OCI-LY1 (cell line): ENCODE measurements around the gene JCAD.

Source experiments
- H2AFZ ChIP-seq: fragments of 200-600 bp; sonication (generic), shearing (Covaris generic); 2 replicates; pipeline ENCODE4 v1.6.0; 2014; ENCODE audit warnings: antibody characterized with exemption, mild to moderate bottlenecking, low read length
- H3F3A ChIP-seq: fragments of 200-600 bp; sonication (generic), shearing (Covaris generic); 2 replicates; pipeline ENCODE4 v1.6.0; 2014; ENCODE audit warnings: mild to moderate bottlenecking, antibody characterized with exemption, low read length, moderate library complexity; ENCODE audit not compliant: insufficient read depth
- H3K27ac ChIP-seq: fragments of 200-600 bp; sonication (generic); 2 replicates; pipeline ENCODE4 v1.5.1; 2014; ENCODE audit warnings: low read length, mixed run types, mild to moderate bottlenecking, low read depth; ENCODE audit not compliant: poor library complexity, severe bottlenecking
- H3K27me3 ChIP-seq: fragments of 200-600 bp; sonication (generic); 2 replicates; pipeline ENCODE4 v1.6.0; 2014; ENCODE audit warnings: antibody characterized with exemption, mild to moderate bottlenecking, low read length, moderate library complexity; ENCODE audit not compliant: insufficient read depth
- H3K36me3 ChIP-seq: fragments of 200-600 bp; sonication (generic); 2 replicates; pipeline ENCODE4 v1.6.1; 2014; ENCODE audit warnings: mild to moderate bottlenecking, antibody characterized with exemption, low read length, moderate library complexity, mixed read lengths; ENCODE audit not compliant: insufficient read depth
- H3K4me1 ChIP-seq: fragments of 200-600 bp; sonication (generic); 2 replicates; pipeline ENCODE4 v1.5.1; 2014; ENCODE audit warnings: mild to moderate bottlenecking, low read length, moderate library complexity; ENCODE audit not compliant: insufficient read depth, severe bottlenecking
- H3K4me2 ChIP-seq: fragments of 200-600 bp; sonication (generic), shearing (Covaris generic); 2 replicates; pipeline ENCODE4 v1.6.1; 2014; ENCODE audit warnings: low read length
- H3K4me3 ChIP-seq: fragments of 200-600 bp; sonication (generic); 2 replicates; pipeline ENCODE4 v1.5.1; 2014; ENCODE audit warnings: low read length, low read depth, mild to moderate bottlenecking, mixed read lengths; ENCODE audit not compliant: poor library complexity, severe bottlenecking
- H3K79me2 ChIP-seq: fragments of 200-600 bp; shearing (Covaris generic); 2 replicates; pipeline ENCODE4 v1.6.1; 2016; ENCODE audit warnings: mixed run types, low read length, mixed read lengths; ENCODE audit not compliant: insufficient read depth
- H3K9ac ChIP-seq: fragments of 200-600 bp; sonication (generic), shearing (Covaris generic); 2 replicates; pipeline ENCODE4 v1.6.1; 2014; ENCODE audit warnings: mild to moderate bottlenecking, low read length, mixed read lengths
- H3K9me2 ChIP-seq: fragments of 200-600 bp; sonication (generic), shearing (Covaris generic); 2 replicates; pipeline ENCODE4 v1.6.1; 2014; ENCODE audit warnings: low read depth, mild to moderate bottlenecking, low read length, mixed read lengths
- H3K9me3 ChIP-seq: fragments of 200-600 bp; shearing (Covaris generic); 2 replicates; pipeline ENCODE4 v1.6.1; 2014; ENCODE audit warnings: low read length, mixed read lengths
- H4K20me1 ChIP-seq: fragments of 200-600 bp; sonication (generic), shearing (Covaris generic); 2 replicates; pipeline ENCODE4 v1.6.0; 2016; ENCODE audit warnings: mild to moderate bottlenecking, low read length; ENCODE audit not compliant: insufficient read depth
- CTCF ChIP-seq: fragments of 200-600 bp; sonication (generic), shearing (Covaris generic); IDR thresholded peaks from 2 replicates; pipeline ENCODE4 v1.5.1; 2017; ENCODE audit warnings: mild to moderate bottlenecking, antibody characterized with exemption, low read length, moderate library complexity, mixed read lengths
- EZH2 ChIP-seq: fragments of 200-600 bp; sonication (generic), shearing (Covaris generic); IDR thresholded peaks from 2 replicates; pipeline ENCODE4 v1.8.0; 2017; ENCODE audit warnings: borderline replicate concordance, mixed run types, mild to moderate bottlenecking, antibody characterized with exemption, low read length, moderate library complexity, mixed read lengths

Gene JCAD

DNA sequence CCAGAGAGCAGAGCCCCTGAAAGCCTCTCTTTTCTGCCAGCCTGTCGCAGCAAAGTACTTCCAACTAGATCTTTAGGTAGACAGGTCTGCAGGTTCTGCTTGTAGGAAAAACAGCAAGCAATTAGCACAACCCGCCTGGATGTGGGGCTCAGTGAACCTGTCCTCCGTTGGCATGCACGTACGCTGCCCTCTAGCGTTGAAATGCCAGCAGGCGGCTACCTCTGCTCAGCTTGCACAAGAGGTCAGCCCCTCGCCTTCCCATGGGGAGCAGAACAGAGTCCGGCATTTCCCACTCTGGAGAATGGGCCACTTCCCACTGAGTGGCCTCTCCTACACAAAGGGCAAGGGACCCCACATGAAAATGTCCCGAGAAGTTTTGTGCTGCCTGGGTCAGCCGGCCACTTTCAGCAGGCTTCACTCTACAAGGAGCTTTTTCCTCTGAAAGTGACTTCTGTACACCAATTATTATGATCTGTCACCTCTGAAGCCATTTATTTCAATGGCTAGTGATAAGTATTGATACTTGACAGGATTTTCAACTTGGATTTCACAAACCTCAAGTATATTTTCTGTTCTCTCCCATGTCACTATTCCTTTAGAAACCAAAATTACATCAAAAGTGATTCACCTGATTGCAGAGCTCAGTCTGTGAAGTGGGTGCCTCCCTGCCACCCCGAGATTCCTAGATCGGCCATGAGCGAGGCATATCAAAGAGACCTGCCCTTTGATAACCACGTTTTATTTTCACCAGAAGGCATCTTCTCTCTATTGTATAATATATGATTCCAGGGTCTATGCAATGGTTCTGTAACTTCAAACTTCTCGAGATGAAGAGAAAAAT is 56.7 kb downstream of the JCAD start:
- no peak for TF ChIP-seq EZH2
- TF ChIP-seq CTCF: peak; percentile 73
- Histone ChIP-seq H4K20me1 (no peaks in the 10 kb centered on the region), H2AFZ (no peak overlapping the region), H3F3A (no peaks in the 10 kb centered on the region), H3K9me3 (no peaks in the 10 kb centered on the region), H3K4me3 (no peak overlapping the region), H3K27me3 (no peaks in the 10 kb centered on the region), H3K36me3 (no peaks in the 10 kb centered on the region), H3K27ac (no peak overlapping the region), H3K79me2 (no peaks in the 10 kb centered on the region), H3K4me1 (no peaks in the 10 kb centered on the region), H3K9ac (no peak overlapping the region), H3K9me2 (no peaks in the 10 kb centered on the region), H3K4me2 (no peak overlapping the region)

DNA sequence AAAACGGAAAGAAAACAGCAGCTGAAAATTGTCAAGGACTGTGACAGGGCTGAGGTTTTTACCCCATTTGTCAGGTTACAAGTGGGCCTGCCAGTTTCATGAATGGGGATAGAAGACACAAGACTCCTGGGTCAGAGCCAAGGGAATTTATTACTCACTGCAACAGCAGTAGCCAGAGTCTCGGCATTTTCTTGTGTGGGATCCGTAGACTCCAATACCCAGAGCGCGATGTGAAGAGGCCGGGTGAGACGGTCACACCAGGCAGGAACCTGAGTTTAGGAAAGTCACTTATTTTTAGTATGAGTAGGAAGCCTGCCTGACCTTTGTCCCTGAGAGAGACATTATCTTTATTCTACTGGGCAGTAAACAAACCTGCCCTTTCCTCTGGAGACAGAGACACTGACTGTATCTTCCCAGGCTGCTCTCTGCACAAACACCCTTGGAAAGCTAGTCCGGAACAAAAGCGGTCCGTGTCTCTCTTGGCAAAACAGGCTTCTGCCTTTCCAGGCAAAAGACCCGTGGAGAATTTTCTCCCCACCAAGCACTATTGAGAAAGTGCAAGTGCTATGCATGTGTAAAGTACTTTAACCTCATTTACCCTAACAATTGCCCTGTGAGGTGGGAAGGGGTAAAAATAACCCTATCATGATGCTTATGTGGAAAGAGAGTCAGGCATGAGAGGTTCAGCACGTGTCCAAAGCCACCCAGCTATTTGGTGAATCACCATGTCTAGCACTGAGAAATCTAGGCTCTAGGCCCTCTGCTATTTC is 58.4 kb downstream of the JCAD start:
- Histone ChIP-seq H3K27ac (no peak overlapping the region), H3F3A (no peaks in the 10 kb centered on the region), H3K36me3 (no peaks in the 10 kb centered on the region), H4K20me1 (no peaks in the 10 kb centered on the region), H3K4me2 (no peak overlapping the region), H3K79me2 (no peaks in the 10 kb centered on the region), H3K9me3 (no peaks in the 10 kb centered on the region), H3K4me1 (no peaks in the 10 kb centered on the region), H3K27me3 (no peaks in the 10 kb centered on the region), H2AFZ (no peak overlapping the region), H3K9ac (no peak overlapping the region), H3K4me3 (no peak overlapping the region), H3K9me2 (no peaks in the 10 kb centered on the region)
- no peak for TF ChIP-seq CTCF
- no peak for TF ChIP-seq EZH2

- Histone ChIP-seq H3K4me3 (no peak overlapping the region), H3K4me1 (no peaks in the 10 kb centered on the region), H3K9me2 (no peaks in the 10 kb centered on the region), H3K36me3 (no peaks in the 10 kb centered on the region), H4K20me1 (no peaks in the 10 kb centered on the region), H3K9me3 (no peaks in the 10 kb centered on the region), H3F3A (no peaks in the 10 kb centered on the region), H3K4me2 (no peak overlapping the region), H3K27me3 (no peaks in the 10 kb centered on the region), H3K79me2 (no peaks in the 10 kb centered on the region), H3K27ac (no peak overlapping the region), H3K9ac (no peak overlapping the region), H2AFZ (no peak overlapping the region)
- no peak for TF ChIP-seq EZH2
- peak; percentile 97 for TF ChIP-seq CTCF
Measured at GRCh38 chr10:29998142-29998808, 61.1 kb downstream of the JCAD start.
